SK-N-SH treated with all-trans-retinoic acid at 6 μM for 48 hours (cell line): ENCODE results near the gene ZNF501.

Source experiments
- ATAC-seq: fragments of 200-7000 bp; cut with Tn5 transposase; 3 replicates; pipeline ENCODE4 v1.9.1; 2020; ENCODE audit warnings: mild to moderate bottlenecking, moderate library complexity
- ARNTL ChIP-seq: fragments of 450-650 bp; formaldehyde crosslinking; IDR thresholded peaks from 2 replicates; pipeline ENCODE4 v1.5.0; 2020; ENCODE audit warnings: low read depth, mild to moderate bottlenecking, moderate library complexity, borderline replicate concordance
- BACH2 ChIP-seq: fragments of 250-450 bp; sonication (Bioruptor Pico); IDR thresholded peaks from 2 replicates; pipeline ENCODE4 v1.9.0; 2021; ENCODE audit warnings: mild to moderate bottlenecking, borderline replicate concordance
- CSDC2 ChIP-seq: fragments of 250-450 bp; sonication (Bioruptor Pico); IDR thresholded peaks from 2 replicates; pipeline ENCODE4 v1.5.0; 2020; ENCODE audit warnings: mild to moderate bottlenecking, moderate library complexity
- ESRRG ChIP-seq: fragments of 250-450 bp; sonication (Bioruptor Pico); IDR thresholded peaks from 2 replicates; pipeline ENCODE4 v1.6.1; 2021; ENCODE audit warnings: mild to moderate bottlenecking
- GLIS3 ChIP-seq: fragments of 250-450 bp; sonication (Bioruptor Pico); IDR thresholded peaks from 2 replicates; pipeline ENCODE4 v1.5.0; 2020; ENCODE audit warnings: mild to moderate bottlenecking, moderate library complexity
- ISL1 ChIP-seq: fragments of 250-450 bp; sonication (Bioruptor Pico); IDR thresholded peaks from 2 replicates; pipeline ENCODE4 v2.1.2; 2022; ENCODE audit warnings: mild to moderate bottlenecking, moderate library complexity
- OSR1 ChIP-seq: fragments of 250-450 bp; sonication (Bioruptor Pico); IDR thresholded peaks from 2 replicates; pipeline ENCODE4 v1.8.0; 2022; ENCODE audit warnings: moderate library complexity, mild to moderate bottlenecking, inconsistent platforms
- PPARA ChIP-seq: fragments of 250-450 bp; sonication (Bioruptor Pico); IDR thresholded peaks from 2 replicates; pipeline ENCODE4 v1.5.0; 2020; ENCODE audit warnings: mild to moderate bottlenecking, borderline replicate concordance
- RARB ChIP-seq: fragments of 250-450 bp; sonication (Bioruptor Pico); IDR thresholded peaks from 2 replicates; pipeline ENCODE4 v1.8.0; 2021; ENCODE audit warnings: mild to moderate bottlenecking, moderate library complexity
- SNAI2 ChIP-seq: fragments of 250-450 bp; sonication (Bioruptor Pico); IDR thresholded peaks from 2 replicates; pipeline ENCODE4 v1.5.0; 2020; ENCODE audit warnings: mild to moderate bottlenecking, moderate library complexity
- TCF4 ChIP-seq: fragments of 250-450 bp; sonication (Bioruptor Pico); IDR thresholded peaks from 2 replicates; pipeline ENCODE4 v1.8.0; 2021; ENCODE audit warnings: mild to moderate bottlenecking, moderate library complexity, borderline replicate concordance
- TOX ChIP-seq: fragments of 250-450 bp; sonication (Bioruptor Pico); IDR thresholded peaks from 2 replicates; pipeline ENCODE4 v1.8.0; 2021; ENCODE audit warnings: mild to moderate bottlenecking, moderate library complexity, borderline replicate concordance
- ZC3H10 ChIP-seq: fragments of 250-450 bp; sonication (Bioruptor Pico); IDR thresholded peaks from 2 replicates; pipeline ENCODE4 v1.5.1; 2021; ENCODE audit warnings: mild to moderate bottlenecking, moderate library complexity
- ZFP3 ChIP-seq: fragments of 250-450 bp; sonication (Bioruptor Pico); IDR thresholded peaks from 2 replicates; pipeline ENCODE4 v1.5.0; 2020; ENCODE audit warnings: mild to moderate bottlenecking, moderate library complexity
- ZFP30 ChIP-seq: fragments of 450-650 bp; formaldehyde crosslinking; IDR thresholded peaks from 2 replicates; pipeline ENCODE4 v1.5.0; 2022; ENCODE audit warnings: mild to moderate bottlenecking, moderate library complexity
- ZNF565 ChIP-seq: fragments of 450-650 bp; formaldehyde crosslinking; conservative IDR thresholded peaks from 2 replicates; pipeline ENCODE4 v1.5.0; 2020; ENCODE audit warnings: low read depth, mild to moderate bottlenecking, moderate library complexity
- ZNF70 ChIP-seq: fragments of 450-650 bp; formaldehyde crosslinking; IDR thresholded peaks from 2 replicates; pipeline ENCODE4 v1.5.0; 2020; ENCODE audit warnings: mild to moderate bottlenecking, moderate library complexity
- ZNF8 ChIP-seq: fragments of 450-650 bp; formaldehyde crosslinking; IDR thresholded peaks from 2 replicates; pipeline ENCODE4 v1.5.0; 2020; ENCODE audit warnings: mild to moderate bottlenecking, moderate library complexity
- TF ChIP-seq, protein P1 (sequence below): fragments of 250-450 bp; sonication (Bioruptor Pico); IDR thresholded peaks from 2 replicates; pipeline ENCODE4 v1.8.0; 2020; ENCODE audit warnings: mild to moderate bottlenecking, moderate library complexity, borderline replicate concordance
- TF ChIP-seq, protein P2 (sequence below): fragments of 250-450 bp; sonication (Bioruptor Pico); IDR thresholded peaks from 2 replicates; pipeline ENCODE4 v1.5.0; 2020; ENCODE audit warnings: mild to moderate bottlenecking, moderate library complexity
- TF ChIP-seq, protein P3 (sequence below): fragments of 250-450 bp; sonication (Bioruptor Pico); IDR thresholded peaks from 2 replicates; pipeline ENCODE4 v1.8.0; 2021; ENCODE audit warnings: low read depth, mild to moderate bottlenecking, moderate library complexity, borderline replicate concordance

The ZNF501 gene

DNA sequence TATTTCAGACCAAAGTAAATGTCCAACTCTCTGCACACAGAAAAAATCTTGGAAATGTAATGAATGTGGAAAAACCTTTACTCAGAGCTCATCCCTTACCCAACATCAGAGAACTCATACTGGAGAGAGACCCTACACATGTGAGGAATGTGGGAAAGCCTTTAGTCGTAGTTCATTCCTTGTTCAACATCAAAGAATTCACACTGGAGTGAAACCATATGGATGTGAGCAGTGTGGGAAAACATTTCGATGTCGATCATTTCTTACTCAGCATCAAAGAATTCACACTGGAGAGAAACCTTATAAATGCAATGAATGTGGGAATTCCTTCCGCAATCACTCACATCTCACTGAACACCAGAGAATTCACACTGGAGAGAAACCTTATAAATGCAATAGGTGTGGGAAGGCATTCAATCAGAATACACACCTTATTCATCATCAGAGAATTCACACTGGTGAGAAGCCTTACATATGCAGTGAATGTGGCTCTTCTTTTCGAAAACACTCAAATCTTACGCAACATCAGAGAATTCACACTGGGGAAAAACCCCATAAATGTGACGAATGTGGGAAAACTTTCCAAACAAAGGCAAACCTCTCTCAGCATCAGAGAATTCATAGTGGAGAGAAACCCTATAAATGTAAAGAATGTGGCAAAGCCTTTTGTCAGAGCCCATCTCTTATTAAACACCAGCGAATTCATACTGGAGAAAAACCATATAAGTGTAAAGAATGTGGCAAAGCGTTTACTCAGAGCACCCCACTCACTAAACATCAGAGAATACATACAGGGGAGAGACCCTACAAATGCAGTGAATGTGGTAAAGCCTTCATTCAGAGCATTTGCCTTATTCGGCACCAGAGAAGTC is 8.0 kb upstream of the ZNF501 start:
- ATAC-seq = no peak
- TF ChIP-seq TOX (CRISPR knock-in tag) (no peak), ESRRG (CRISPR knock-in tag) (no peak), ZNF8 (no peak), ISL1 (no peak), PPARA (CRISPR knock-in tag) (no peak), ZNF70 (CRISPR knock-in tag) (no peak)
- TF ChIP-seq, protein P1, sequence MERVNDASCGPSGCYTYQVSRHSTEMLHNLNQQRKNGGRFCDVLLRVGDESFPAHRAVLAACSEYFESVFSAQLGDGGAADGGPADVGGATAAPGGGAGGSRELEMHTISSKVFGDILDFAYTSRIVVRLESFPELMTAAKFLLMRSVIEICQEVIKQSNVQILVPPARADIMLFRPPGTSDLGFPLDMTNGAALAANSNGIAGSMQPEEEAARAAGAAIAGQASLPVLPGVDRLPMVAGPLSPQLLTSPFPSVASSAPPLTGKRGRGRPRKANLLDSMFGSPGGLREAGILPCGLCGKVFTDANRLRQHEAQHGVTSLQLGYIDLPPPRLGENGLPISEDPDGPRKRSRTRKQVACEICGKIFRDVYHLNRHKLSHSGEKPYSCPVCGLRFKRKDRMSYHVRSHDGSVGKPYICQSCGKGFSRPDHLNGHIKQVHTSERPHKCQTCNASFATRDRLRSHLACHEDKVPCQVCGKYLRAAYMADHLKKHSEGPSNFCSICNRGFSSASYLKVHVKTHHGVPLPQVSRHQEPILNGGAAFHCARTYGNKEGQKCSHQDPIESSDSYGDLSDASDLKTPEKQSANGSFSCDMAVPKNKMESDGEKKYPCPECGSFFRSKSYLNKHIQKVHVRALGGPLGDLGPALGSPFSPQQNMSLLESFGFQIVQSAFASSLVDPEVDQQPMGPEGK (CRISPR knock-in tag) = no peak
- TF ChIP-seq, all 23 proteins: peak for 0

DNA sequence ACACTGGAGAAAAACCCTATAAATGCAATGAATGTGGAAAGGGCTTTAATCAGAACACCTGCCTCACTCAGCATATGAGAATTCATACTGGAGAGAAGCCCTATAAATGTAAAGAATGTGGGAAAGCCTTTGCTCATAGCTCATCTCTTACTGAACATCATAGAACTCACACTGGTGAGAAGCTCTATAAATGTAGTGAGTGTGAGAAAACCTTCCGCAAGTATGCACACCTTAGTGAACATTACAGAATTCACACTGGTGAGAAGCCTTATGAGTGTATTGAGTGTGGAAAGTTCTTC is 7.4 kb upstream of the ZNF501 start:
- ATAC-seq = no peak
- TF ChIP-seq OSR1 (CRISPR knock-in tag) (no peak), GLIS3 (CRISPR knock-in tag) (no peak), ZFP3 (CRISPR knock-in tag) (no peak), ESRRG (CRISPR knock-in tag) (no peak), CSDC2 (no peak), SNAI2 (CRISPR knock-in tag) (no peak), ARNTL (CRISPR knock-in tag) (no peak)
- TF ChIP-seq, protein P2, sequence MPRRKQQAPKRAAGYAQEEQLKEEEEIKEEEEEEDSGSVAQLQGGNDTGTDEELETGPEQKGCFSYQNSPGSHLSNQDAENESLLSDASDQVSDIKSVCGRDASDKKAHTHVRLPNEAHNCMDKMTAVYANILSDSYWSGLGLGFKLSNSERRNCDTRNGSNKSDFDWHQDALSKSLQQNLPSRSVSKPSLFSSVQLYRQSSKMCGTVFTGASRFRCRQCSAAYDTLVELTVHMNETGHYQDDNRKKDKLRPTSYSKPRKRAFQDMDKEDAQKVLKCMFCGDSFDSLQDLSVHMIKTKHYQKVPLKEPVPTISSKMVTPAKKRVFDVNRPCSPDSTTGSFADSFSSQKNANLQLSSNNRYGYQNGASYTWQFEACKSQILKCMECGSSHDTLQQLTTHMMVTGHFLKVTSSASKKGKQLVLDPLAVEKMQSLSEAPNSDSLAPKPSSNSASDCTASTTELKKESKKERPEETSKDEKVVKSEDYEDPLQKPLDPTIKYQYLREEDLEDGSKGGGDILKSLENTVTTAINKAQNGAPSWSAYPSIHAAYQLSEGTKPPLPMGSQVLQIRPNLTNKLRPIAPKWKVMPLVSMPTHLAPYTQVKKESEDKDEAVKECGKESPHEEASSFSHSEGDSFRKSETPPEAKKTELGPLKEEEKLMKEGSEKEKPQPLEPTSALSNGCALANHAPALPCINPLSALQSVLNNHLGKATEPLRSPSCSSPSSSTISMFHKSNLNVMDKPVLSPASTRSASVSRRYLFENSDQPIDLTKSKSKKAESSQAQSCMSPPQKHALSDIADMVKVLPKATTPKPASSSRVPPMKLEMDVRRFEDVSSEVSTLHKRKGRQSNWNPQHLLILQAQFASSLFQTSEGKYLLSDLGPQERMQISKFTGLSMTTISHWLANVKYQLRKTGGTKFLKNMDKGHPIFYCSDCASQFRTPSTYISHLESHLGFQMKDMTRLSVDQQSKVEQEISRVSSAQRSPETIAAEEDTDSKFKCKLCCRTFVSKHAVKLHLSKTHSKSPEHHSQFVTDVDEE (CRISPR knock-in tag) = no peak

DNA sequence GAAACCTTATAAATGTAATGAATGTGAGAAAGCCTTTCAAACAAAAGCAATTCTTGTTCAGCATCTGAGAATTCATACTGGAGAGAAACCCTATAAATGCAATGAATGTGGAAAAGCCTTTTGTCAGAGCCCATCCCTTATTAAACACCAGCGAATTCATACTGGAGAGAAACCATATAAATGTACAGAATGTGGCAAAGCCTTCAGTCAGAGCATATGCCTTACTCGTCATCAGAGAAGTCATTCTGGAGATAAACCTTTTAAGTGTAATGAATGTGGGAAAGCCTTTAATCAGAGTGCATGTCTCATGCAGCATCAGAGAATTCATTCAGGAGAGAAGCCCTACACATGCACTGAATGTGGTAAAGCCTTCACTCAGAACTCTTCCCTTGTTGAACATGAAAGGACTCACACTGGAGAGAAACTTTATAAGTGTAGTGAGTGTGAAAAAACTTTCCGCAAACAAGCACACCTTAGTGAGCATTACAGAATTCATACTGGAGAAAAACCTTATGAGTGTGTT is 5.3 kb downstream of the ZNF501 start:
- no peak for ATAC-seq
- TF ChIP-seq GLIS3 (CRISPR knock-in tag) = no peak
- TF ChIP-seq ZFP30 (CRISPR knock-in tag) = no peak
- no peak for TF ChIP-seq ZNF70 (CRISPR knock-in tag)
- TF ChIP-seq, protein P2 (CRISPR knock-in tag) = no peak
- TF ChIP-seq ZFP3 (CRISPR knock-in tag) = no peak
- no peak for TF ChIP-seq ISL1
- TF ChIP-seq, protein P1 (CRISPR knock-in tag) = no peak
- no peak for TF ChIP-seq ZNF565 (CRISPR knock-in tag)
- no peak for TF ChIP-seq BACH2 (CRISPR knock-in tag)
- TF ChIP-seq RARB = no peak
- no peak for TF ChIP-seq TOX (CRISPR knock-in tag)
- no peak for TF ChIP-seq PPARA (CRISPR knock-in tag)
- TF ChIP-seq TCF4 = no peak
- no peak for TF ChIP-seq ZC3H10 (CRISPR knock-in tag)
- no peak for TF ChIP-seq ZNF8
- TF ChIP-seq, protein P3, sequence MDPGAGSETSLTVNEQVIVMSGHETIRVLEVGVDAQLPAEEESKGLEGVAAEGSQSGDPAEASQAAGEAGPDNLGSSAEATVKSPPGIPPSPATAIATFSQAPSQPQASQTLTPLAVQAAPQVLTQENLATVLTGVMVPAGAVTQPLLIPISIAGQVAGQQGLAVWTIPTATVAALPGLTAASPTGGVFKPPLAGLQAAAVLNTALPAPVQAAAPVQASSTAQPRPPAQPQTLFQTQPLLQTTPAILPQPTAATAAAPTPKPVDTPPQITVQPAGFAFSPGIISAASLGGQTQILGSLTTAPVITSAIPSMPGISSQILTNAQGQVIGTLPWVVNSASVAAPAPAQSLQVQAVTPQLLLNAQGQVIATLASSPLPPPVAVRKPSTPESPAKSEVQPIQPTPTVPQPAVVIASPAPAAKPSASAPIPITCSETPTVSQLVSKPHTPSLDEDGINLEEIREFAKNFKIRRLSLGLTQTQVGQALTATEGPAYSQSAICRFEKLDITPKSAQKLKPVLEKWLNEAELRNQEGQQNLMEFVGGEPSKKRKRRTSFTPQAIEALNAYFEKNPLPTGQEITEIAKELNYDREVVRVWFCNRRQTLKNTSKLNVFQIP (CRISPR knock-in tag) = no peak
